ENCODE results near the gene CAPN5.

DNA sequence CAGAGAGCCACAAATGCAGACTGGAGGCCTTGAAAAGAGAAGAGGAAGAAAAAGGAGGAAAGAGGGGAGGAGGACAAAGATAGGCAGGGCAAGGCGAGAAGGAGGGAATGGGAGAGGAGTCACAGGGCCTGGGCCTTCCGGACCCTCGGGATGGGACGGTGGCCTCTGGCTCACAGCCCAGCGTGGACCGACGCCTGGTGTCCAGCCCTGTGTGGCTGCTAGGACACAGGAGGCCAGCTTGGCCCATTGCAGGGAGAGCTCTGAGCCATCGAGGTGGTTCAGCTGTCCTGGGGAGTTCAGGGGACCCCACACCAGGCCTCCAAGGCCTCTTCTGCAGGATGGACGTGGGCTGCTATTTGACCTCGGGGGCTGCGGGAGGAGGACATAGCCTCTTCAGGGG lies 70.7 kb downstream of the CAPN5 start:
- TF ChIP-seq, protein P1, sequence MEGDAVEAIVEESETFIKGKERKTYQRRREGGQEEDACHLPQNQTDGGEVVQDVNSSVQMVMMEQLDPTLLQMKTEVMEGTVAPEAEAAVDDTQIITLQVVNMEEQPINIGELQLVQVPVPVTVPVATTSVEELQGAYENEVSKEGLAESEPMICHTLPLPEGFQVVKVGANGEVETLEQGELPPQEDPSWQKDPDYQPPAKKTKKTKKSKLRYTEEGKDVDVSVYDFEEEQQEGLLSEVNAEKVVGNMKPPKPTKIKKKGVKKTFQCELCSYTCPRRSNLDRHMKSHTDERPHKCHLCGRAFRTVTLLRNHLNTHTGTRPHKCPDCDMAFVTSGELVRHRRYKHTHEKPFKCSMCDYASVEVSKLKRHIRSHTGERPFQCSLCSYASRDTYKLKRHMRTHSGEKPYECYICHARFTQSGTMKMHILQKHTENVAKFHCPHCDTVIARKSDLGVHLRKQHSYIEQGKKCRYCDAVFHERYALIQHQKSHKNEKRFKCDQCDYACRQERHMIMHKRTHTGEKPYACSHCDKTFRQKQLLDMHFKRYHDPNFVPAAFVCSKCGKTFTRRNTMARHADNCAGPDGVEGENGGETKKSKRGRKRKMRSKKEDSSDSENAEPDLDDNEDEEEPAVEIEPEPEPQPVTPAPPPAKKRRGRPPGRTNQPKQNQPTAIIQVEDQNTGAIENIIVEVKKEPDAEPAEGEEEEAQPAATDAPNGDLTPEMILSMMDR (conservative IDR thresholded peaks at IDR 0.05; ENCODE audit: low read length): no peak
- no peak for TF ChIP-seq EZH2phosphoT487 (IDR thresholded peaks at IDR 0.05; ENCODE audit: borderline replicate concordance)
